NCI-H187 (cell line): Measurements from ENCODE around the gene WDR93.
"Not testable (repeated sequence)": the region's sequence is repeated elsewhere in the genome, so short reads cannot be mapped to it uniquely, and the experiment has no call there.

ENCODE experiments used
- DNase-seq, 2 experiments: peaks; one replicate each; lab custom pipeline; 2025; lab: John Stamatoyannopoulos, UW

WDR93 gene

DNA sequence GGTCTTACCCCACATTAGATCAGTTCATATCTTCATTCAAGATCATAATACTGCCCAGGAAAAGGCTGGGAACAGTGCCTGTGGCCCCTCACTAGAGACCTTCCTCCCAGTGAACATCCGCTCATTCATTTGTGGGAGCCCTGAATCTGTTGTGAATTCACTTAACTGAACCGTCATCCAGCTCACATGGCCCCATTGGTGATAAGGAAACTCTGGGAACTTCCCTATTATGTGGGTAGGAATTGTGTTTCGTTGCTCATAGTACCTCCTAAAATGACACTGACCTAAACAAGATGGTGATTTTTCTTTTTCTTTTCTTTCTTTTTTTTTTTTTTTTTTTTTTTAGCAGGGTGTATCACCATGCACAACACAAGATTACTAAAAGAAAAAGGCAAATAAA lies 78.8 kb downstream of the WDR93 start:
- no peak for DNase-seq

DNA sequence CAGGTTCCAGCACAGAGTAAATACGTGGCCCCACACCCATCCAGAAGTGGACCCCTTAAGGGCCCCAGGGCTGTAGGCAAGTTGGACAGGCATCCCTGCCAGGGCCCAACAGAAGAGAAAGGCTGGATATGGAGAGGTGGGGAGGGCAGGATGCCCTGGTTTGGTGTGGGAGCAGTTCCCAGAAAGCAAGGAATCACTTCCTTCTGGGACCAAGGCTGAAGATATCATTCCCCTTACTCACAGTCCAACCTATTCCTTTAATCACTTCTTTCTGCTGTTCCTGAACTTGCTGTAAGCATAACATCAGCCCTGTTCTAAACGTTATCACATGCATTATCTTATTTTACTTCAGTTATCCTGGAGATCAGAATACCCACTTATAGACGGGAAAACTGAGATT lies 79.4 kb downstream of the WDR93 start:
- DNase-seq: no peak

DNA sequence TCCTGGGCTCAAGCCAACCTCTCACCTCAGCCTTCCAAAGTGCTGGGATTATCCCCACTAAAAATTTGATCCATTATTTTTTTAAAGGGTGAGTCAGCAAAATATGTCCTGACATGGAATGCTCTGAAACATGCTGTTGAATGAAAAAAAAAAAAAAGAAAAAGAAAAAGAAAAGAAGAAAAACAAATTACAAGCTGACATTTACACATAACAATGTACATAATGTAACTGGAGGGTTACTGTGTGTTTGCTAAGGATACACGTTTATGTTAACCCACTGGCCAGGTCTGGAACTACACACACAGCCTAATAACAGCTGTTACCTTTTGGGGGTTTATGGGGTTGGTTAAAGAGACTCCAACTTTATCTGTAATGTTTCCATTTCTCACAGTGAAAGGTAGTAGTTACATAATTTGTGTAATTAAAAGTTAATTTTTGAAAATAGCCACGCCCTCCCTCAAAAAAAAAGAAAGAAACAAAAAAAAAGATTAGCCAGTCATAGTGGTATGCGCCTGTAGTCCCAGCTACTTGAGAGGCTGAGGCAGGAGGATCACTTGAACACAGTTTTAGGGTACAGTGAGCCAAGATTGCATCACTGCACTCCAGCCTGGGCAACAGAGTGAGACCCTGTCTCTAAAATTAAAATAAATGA lies 82.4 kb downstream of the WDR93 start:
- DNase-seq: no peak

DNA sequence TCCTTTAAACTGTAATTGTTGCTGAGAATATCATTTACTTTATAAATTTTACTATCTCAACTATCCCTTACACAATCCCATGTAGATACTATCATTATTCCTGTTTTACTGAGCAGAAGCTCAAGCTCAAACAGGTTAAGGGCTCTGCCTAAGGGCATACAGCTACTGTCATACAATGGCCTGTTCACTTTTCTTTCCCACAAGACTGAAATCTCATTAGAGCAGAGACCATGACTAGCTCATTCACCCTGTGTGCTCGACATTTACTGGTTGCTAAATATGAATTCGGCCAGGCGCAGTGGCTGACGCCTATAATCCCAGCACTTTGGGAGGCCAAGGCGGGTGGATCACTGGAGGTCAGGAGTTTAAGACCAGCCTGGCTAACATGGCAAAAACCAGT lies 83.9 kb downstream of the WDR93 start:
- no peak for DNase-seq

DNA sequence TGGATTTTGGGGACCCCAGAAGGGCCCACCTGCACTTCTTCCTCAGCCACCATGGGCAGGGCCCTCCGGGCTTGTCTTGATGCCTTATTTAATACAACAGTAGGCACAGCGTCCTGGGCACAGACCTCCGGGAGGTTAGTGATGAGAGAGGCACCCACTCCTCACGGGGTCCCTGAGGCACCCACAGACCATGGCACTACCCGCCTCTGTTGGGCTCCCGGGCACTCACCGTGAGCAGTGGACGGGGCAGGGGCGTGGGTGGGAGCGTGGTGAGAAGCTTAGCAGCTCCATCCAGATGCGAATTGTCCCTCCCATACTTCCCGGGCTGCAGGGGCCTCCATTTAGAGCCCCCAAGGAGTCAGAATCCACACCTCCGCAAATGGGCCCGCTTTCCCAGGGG lies 85.2 kb downstream of the WDR93 start:
- no peak for DNase-seq

DNA sequence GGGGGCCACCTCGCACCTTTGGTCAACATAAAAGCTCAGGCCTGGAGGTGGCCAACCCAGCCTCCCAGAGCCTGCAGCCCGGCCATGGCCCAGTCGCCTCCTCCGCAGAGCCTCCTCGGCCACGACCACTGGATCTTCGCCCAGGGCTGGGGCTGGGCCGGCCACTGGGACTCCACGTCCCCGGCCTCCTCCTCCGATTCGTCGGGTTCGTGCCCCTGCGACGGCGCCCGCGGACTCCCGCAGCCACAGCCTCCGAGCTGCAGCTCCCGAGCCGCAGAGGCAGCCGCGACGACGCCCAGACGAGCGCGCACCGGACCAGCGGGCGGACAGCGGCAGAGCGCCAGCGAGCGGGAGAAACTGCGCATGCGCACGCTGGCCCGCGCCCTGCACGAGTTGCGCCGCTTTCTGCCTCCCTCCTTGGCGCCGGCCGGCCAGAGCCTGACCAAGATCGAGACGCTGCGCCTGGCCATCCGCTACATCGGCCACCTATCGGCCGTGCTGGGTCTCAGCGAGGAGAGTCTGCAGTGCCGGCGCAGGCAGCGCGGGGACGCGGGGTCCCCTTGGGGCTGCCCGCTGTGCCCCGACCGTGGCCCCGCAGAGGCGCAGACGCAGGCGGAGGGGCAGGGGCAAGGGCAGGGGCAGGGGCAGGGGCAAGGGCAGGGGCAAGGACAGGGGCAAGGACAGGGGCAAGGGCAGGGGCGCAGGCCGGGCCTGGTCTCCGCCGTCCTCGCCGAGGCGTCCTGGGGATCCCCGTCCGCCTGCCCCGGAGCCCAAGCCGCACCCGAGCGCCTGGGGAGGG lies 85.9 kb downstream of the WDR93 start, which contains the start of gene MESP2:
Gene MESP2 (plus strand): TSS at position 59 of the 799 bp plus-strand sequence. CDS start 26 bp downstream, at position 85.
- peak; percentile 22 to 27 for DNase-seq

DNA sequence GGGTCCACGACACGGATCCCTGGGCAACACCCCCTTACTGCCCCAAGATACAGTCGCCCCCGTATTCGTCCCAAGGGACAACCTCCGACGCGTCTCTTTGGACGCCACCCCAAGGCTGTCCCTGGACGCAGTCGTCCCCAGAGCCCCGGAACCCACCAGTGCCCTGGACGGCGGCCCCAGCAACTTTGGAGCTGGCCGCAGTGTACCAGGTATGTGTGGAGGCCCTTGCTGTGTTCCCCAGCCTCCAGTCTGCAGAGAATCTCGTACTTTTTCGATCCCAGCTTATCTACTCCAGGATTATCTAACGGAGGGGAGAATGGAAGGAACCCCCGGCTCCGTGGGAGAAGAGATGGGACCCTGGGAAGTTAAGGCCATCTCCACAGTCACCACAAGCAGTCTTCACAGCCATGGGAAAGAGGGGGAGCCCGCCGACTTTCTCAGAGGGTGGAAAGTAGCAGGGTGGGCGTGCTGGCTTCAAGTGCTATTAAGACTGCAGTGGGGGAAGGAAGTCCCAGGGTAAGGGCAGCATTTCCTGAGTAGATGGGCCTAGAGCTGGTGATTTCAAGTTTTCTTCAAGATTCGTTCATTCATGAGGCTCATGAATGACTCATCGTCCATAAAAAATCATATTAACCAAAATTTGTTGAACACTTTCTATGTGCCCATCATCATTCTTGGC lies 86.6 kb downstream of the WDR93 start:
- DNase-seq: no peak

DNA sequence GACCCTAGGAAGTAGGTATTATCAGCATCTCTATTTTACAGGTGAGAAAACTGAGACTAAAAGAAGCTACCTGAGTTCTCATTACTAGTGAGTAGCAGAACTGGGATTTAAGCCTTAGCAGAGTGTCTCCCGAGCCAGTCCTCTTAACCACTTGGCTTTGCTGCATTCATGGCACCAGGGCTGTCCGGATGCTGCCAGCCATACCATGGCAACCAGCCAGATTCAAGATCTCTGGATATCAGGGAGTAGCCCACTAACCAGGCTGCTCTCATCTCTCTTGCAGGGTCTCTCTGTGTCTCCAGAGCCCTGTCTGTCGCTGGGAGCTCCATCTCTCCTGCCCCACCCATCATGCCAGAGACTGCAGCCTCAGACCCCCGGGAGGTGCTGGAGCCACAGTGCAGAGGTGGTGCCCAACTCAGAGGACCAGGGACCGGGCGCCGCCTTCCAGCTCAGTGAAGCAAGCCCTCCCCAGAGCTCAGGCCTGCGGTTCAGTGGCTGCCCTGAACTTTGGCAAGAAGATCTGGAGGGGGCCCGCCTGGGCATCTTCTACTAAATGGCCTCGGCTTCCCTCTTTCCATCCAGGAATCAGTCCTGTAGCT lies 87.3 kb downstream of the WDR93 start:
- no peak for DNase-seq

DNA sequence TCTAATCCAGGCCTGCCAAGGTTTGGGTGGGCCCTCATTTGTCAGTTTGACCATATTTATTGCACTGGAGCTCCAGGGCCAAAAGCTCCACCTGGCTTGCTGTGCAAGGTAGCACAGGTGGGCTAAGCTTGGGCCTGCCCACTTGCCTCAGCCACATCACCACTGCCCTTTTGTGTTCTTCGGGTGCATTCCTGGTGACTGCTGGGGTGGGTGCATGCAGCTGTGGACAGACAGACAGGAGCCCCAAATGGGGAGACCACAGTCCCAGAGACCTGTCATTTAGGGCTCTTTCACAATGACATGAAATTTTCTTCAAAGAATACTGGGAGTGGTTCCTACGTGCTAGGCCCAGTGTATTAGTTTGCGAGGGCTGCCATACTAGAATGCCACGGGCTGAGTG lies 88.2 kb downstream of the WDR93 start:
- DNase-seq: no peak

DNA sequence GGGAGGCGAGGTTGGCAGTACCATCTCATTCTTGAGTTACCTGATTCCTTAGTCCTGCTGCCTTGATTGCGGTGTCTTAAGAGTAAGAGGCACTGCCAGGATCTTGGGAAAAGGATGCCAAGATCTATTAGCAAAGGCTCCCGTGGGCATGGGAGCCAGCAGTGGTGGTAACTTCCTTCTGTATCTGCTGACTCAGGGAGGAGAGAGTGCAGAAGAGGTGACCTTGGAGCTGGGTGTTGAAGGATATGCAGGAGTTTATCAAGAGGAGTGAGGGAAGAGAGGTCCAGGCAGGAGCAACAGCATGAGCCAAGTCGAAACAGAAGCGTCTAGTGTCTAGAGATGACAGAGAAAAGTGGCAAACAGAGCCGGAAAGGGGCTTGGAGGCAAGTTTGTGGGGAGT lies 90.0 kb downstream of the WDR93 start:
- no peak for DNase-seq

DNA sequence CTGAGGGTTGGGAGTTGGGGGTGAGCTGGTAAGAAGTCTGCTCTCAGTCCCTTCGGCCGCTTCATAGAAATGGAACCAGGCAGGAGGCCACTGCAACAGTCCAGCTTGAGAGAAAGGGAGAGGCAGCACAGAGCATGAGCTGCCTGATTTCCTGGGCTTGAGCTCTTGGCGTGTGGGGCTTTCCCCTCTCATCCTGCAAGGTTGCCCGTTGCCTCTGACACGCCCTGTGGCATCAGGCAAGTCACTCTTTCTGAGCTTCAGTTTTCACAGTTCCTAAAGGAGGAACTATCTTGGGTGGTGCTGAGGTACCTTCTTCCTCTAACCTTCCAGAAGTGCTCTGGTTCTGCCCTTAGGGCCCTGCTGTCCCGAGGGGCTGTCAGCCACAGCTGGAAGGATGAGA lies 90.4 kb downstream of the WDR93 start:
- no peak for DNase-seq

DNA sequence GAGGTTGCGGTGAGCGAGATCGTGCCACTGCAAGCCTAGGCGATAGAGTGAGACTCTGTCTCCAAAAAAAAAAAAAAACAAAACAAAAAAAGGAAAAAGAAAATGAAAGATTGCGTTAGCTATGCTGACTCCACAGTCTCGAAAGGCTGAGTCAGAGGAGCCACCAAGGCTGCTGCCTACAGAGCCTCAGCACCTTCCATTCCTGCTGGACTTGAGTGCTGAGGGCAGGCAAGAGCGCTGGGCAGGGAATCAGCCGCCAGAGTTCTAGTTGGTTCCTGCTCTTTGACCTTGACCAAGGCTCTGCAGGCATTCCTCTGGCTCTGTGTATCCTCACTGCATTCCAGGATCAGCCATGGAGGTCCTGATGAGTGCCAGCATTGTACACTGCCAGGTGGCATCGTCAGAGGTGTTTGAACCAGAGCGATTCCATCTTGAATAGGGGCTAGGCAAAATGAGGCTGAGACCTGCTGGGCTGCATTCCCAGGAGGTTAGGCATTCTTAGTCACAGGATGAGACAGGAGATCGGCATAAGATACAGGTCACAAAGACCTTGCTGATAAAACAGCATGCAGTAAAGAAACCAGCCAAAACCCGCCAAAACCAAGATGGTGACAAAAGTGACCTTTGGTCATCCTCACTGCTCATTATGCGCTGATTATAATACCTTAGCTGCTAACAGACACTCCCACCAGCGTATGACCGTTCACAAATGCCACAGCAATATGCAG lies 91.4 kb downstream of the WDR93 start:
- DNase-seq: no peak

DNA sequence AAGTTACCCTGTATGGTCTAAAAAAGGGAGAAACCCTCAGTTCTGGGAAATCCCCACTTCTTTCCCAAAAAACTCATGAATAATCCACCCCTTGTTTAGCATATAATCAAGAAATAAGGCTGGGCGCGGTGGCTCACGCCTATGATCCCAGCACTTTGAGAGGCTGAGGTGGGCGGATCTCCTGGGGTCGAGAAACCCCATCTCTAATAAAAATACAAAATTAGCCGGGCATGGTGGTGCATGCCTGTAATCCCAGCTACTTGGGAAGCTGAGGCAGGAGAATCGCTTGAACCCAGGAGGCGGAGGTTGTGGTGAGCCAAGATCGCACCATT lies 92.0 kb downstream of the WDR93 start:
- DNase-seq: not testable (repeated sequence)

DNA sequence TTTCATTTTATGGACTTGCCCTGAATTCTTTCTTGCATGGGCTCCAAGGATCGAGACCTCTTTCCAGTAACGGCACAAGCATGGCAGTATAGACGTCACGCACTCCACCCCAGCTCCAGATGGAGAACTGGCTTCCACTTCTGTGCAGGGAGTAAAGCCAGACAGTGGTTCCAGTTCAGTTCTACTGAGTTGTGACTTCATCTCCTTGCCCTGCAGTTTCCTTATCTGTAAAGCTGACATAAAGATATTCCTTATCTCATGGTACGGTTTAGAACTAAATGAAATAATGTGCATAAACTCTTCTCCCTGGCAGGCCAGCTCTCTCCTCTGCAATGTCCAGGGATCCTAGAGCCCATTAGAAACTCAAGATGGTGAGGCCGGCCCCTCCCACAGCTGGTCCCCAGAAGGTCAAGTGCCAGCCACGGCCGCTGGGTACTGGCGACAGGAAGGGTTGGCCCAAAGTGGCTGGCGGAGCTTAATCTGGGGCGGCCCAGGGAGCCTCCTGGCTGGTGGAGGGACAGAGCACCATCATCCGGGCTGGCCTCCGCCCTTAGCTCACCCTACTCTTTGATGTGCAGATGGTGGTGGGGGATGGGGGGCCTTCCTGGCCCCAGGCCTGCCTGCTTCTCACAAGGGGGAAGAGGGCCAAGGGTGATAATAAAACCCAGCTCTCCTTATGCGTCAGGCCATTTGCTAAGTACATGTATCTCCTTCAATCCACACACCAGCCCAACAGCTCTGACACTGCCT lies 92.7 kb downstream of the WDR93 start:
- no peak for DNase-seq

DNA sequence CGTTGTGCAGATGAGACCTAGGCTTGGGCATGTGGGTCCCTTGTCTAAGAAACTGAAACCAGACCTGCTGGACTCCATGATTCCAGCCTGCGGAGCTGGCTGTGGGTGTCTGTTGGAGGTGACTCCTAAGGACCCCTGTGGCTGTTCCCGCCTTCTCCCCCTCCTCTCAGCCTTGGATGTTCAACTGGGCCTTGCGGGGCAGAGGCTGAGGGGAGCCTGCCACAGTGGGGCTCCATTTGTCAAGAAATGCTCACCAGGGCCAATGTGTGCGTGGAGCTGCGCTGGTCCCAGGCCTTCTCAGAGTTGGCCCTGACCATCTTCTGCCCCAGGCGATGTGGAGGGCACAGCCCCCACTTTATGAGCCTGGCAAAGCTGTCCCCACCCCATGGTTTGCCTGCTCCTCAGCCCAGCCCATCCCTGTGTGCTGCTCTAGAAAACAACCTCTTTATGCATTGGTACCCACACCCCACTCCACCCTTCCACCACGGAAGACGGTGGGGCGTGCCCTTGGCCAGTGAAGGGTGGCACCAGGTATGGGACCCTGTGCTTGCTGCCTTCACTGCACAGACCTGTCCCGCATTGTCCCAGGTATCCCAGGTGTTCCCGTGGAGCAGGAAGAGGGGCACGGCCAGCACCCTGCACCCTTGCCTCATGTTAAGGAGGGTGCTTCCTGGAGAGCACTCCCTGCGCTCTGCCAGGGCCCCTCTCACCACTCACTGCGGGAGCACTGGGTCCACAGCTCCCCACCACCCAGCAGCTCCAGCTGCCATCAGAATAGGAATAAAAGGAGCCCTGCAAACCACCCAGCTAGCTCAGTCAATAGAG lies 93.5 kb downstream of the WDR93 start:
- no peak for DNase-seq

DNA sequence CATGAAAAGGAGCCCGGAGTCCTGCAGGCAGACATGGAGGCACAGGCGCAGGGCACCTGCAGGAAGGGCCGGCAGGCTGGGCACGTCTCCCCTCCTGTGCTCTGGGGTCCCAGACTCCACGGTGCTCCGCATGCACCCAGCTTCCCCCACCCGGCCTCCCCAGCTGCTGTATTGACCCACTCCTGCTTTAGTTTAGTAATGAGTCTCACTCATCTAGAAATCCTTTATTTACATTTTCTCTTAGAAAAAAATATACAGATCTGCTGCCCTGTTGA lies 94.0 kb downstream of the WDR93 start:
- DNase-seq: no peak

DNA sequence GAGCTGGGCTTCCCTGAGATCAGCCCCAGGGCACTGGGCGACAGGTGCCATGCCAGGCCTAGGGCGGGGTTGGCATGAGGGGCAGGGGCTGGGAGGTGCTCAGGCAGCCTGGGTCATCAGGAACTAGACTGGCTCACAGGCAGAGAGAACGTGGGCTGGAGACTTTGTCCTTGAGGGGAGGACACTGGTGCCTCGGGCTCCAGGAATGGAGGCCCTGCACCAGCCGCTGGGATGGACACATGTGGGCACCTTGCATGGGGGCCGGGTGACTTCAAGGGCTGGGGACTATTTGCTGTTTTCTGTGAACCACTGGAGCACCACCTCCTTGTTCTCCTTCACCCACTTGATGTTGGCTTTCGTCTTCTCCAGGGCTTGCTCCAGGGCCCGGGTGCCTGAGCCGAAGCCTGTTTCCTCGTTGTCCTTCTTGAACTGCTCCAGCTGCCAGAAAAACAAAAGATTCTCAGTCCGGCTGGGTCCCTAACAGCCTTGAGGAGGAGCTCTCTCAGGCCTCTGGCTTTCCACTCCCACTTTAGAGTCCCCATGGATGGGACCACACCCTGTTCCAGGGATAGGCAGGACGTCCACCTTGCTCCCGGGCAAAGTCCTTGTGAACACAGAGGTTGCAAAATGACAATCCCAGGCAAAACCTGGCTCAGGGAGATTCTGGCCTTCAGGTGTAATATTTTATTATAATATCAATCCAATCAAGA lies 94.6 kb downstream of the WDR93 start:
- DNase-seq: no peak

DNA sequence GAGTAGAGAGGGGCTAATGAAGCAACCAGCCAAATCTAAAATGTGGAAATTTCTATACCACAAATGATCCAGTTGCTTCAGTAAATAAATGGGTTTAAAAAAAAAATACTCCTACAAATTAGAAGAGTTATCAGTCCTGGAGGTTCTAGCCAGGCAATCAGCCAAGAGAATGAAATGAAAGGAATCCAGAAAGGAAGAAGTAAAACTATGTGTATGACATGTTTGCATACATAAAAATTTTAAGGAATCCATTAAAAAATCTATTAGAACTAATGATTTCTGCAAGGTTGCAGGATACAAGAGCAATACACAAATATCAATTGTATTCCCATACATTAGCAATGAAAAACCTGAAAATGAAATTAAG lies 95.1 kb downstream of the WDR93 start:
- DNase-seq: no peak

DNA sequence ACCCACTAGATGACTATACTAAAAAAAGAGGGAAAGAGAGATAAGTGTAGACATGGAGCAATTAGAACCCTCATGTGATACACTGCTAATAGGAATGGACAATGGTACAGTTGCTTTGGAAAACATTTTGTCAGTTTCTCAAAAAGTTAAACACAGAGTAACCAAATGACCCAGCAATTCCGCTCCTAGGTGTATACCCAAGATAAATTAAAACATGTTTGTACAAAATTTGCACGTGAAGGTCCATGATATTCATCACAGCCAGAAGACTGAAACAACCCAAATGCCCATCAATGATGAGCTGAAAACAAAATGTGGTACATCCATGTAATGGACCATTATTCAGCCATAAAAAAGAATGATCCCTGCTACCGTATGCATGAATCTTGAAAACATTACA lies 97.3 kb downstream of the WDR93 start:
- no peak for DNase-seq

DNA sequence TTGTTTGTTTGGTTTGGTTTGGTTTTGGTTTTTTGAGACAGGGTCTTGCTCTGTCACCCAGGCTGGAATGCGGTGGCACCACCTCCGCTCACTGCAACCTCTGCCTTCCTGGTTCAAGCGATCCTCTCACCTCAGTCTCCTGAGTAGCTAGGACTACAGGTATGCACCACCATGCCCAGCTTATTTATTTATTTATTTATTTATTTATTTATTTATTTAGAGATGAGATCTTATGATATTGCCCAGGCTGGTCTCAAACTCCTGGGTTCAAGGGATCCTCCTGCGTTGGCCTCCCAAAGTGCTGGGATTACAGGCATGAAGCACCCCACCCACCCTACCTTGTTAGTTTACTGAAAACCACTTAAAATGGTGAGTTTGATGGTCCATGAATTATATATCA lies 98.0 kb downstream of the WDR93 start:
- not testable (repeated sequence) for DNase-seq
